Hepatocyte (in vitro differentiated cells): ENCODE measurements around the gene DHX9. TPM values are rescaled to one million over a fixed set of nuclear protein-coding genes. Genes with fewer than 3 reads are reported as not detected.

Experiments
- DNase-seq: peaks from one replicate; pipeline ENCODE4 v3.0.0-alpha.2; 2016; ENCODE audit warnings: low spot score
- H2AFZ ChIP-seq: fragments of 200-600 bp; sonication (generic); 2 replicates; pipeline ENCODE4 v1.6.0; 2016; ENCODE audit warnings: antibody characterized with exemption, mild to moderate bottlenecking
- H3K27ac ChIP-seq: fragments of 200-600 bp; sonication (generic); 2 replicates; pipeline ENCODE4 v1.5.1; 2016; ENCODE audit warnings: mild to moderate bottlenecking
- H3K27me3 ChIP-seq: fragments of 200-600 bp; sonication (generic); 2 replicates; pipeline ENCODE4 v1.6.1; 2016
- H3K36me3 ChIP-seq: fragments of 200-600 bp; sonication (generic); replicated peaks from 2 replicates; pipeline ENCODE4 v1.5.1; 2016; ENCODE audit warnings: low read depth; ENCODE audit not compliant: insufficient read depth
- H3K4me1 ChIP-seq: fragments of 200-600 bp; sonication (generic); 2 replicates; pipeline ENCODE4 v1.5.1; 2016; ENCODE audit warnings: mild to moderate bottlenecking, moderate library complexity; ENCODE audit not compliant: insufficient read depth
- H3K4me2 ChIP-seq: fragments of 200-600 bp; sonication (generic); 2 replicates; pipeline ENCODE4 v1.6.0; 2016
- H3K4me3 ChIP-seq: fragments of 200-600 bp; sonication (generic); 2 replicates; pipeline ENCODE4 v1.5.1; 2016; ENCODE audit warnings: mild to moderate bottlenecking
- H3K79me2 ChIP-seq: fragments of 200-600 bp; sonication (generic); 2 replicates; pipeline ENCODE4 v1.6.0; 2017; ENCODE audit warnings: mild to moderate bottlenecking
- H3K9me2 ChIP-seq: fragments of 200-600 bp; sonication (generic); replicated peaks from 2 replicates; pipeline ENCODE4 v1.6.0; 2017; ENCODE audit warnings: mild to moderate bottlenecking; ENCODE audit not compliant: insufficient read depth
- H3K9me3 ChIP-seq: fragments of 200-600 bp; sonication (generic); 2 replicates; pipeline ENCODE4 v1.5.1; 2016; ENCODE audit warnings: low read depth, mild to moderate bottlenecking
- H4K20me1 ChIP-seq: fragments of 200-600 bp; sonication (generic); 2 replicates; pipeline ENCODE4 v1.6.0; 2016; ENCODE audit warnings: mild to moderate bottlenecking; ENCODE audit not compliant: insufficient read depth, poor library complexity, severe bottlenecking
- EZH2 ChIP-seq: fragments of 200-600 bp; sonication (generic); IDR thresholded peaks from 2 replicates; pipeline ENCODE4 v1.6.1; 2016; ENCODE audit warnings: antibody characterized with exemption, mild to moderate bottlenecking, borderline replicate concordance
- EZH2phosphoT487 ChIP-seq: fragments of 200-600 bp; sonication (generic); IDR thresholded peaks from one replicate; pipeline ENCODE4 v1.6.1; 2018; ENCODE audit warnings: antibody characterized with exemption, mild to moderate bottlenecking, low read depth, moderate library complexity; ENCODE audit not compliant: unreplicated experiment, severe bottlenecking
- WGBS: methylation state at CpG from one replicate; pipeline ENCODE4 v1.1.6; 2016; ENCODE audit warnings: low lambda C conversion rate; ENCODE audit errors: missing lambda C conversion rate; 5-methylcytosine and 5-hydroxymethylcytosine counted together
- polyA plus RNA-seq: library from polyadenylated mRNA; unstranded; fragments of >200 nt; fragmentation: Nextera tagmentation; extraction: Ambion mirVana; gene quantifications from 2 replicates; pipeline ENCODE4 v1.2.1, GENCODE V29; 2016
- total RNA-seq: library from RNA; depleted of rRNA; stranded (reverse); fragments of >200 nt; gene quantifications from 2 replicates; pipeline ENCODE4 v1.2.3, GENCODE V29; 2014
- TF ChIP-seq, protein P1 (sequence below): fragments of 200-600 bp; sonication (generic); IDR thresholded peaks from 2 replicates; pipeline ENCODE4 v1.5.1; 2016; ENCODE audit warnings: antibody characterized with exemption, mild to moderate bottlenecking; ENCODE audit not compliant: poor library complexity

The DHX9 gene
- total and polyA plus RNA-seq, 2 experiments from 2014 or later: 70.7 to 114 TPM

DNA sequence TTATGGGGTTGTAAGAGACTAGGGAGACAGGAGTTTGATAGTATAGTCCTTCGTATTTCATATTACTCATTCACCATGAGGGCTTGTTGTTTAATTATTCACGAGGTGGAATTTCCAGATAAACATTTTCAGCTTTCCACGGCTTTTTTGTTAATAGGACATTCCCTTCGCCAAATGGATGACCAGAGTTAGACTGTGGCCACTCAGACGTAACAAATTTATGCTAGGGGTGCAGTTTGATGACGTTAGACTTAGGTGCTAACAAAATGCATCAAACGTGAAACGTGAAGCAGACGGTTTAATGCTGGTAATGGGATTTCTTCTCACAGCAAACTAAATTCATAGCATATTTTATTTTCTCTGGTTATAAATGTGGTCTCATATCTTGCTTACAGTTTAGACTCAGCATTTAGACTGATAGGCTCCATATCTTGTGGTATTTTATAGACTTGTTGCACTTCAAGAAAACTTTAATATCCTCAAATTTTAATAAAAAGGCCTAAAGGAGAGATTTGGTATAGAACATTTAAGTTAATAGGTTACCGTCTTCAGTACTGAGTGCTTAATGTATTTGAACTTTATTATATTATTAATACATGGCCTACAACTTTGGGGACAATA lies 2.3 kb downstream of the DHX9 start:
- Histone ChIP-seq H3K4me3 (peak overlapping the region; percentile 57), H3K4me2 (peak overlapping the region; percentile 90), H3K9me2 (no peaks in the 10 kb centered on the region), H4K20me1 (peaks cover 70% of the 10 kb centered on the region), H3K36me3 (no peaks in the 10 kb centered on the region), H3K79me2 (peaks cover 69% of the 10 kb centered on the region), H2AFZ (no peak overlapping the region), H3K4me1 (peaks cover 17% of the 10 kb centered on the region), H3K9me3 (no peaks in the 10 kb centered on the region), H3K27me3 (no peaks in the 10 kb centered on the region), H3K27ac (peak overlapping the region; percentile 94)
- 17% methylated on average over 10 of the region's 10 CpGs for WGBS
- peak; percentile 17 for DNase-seq
- TF ChIP-seq, protein P1, sequence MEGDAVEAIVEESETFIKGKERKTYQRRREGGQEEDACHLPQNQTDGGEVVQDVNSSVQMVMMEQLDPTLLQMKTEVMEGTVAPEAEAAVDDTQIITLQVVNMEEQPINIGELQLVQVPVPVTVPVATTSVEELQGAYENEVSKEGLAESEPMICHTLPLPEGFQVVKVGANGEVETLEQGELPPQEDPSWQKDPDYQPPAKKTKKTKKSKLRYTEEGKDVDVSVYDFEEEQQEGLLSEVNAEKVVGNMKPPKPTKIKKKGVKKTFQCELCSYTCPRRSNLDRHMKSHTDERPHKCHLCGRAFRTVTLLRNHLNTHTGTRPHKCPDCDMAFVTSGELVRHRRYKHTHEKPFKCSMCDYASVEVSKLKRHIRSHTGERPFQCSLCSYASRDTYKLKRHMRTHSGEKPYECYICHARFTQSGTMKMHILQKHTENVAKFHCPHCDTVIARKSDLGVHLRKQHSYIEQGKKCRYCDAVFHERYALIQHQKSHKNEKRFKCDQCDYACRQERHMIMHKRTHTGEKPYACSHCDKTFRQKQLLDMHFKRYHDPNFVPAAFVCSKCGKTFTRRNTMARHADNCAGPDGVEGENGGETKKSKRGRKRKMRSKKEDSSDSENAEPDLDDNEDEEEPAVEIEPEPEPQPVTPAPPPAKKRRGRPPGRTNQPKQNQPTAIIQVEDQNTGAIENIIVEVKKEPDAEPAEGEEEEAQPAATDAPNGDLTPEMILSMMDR: no peak
- TF ChIP-seq EZH2: no peak
- TF ChIP-seq EZH2phosphoT487: no peak

DNA sequence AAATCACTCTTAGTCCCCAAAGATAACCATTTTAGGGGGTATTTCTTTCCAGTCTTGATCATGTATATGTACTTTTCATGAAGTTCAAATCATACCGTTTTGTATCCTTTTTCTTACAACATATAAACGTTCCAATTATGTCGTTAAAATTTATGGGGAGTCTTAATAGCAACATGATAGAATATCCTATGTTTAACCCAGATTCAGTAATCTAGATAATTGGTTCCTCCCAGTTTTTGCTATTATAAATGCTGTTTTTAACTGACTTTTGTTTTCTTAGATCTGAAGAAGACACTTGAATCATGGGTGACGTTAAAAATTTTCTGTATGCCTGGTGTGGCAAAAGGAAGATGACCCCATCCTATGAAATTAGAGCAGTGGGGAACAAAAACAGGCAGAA lies 3.1 kb downstream of the DHX9 start:
- no peak overlapping the region for H2AFZ ChIP-seq
- TF ChIP-seq EZH2phosphoT487 (no peak), EZH2 (no peak)
- TF ChIP-seq, protein P1: no peak
- DNase-seq: no peak
- H3K4me2 ChIP-seq: peak overlapping the region; percentile 90
- H3K36me3 ChIP-seq: no peaks in the 10 kb centered on the region
- H3K27me3 ChIP-seq: no peaks in the 10 kb centered on the region
- H3K9me3 ChIP-seq: no peaks in the 10 kb centered on the region
- 44% methylated on average over 4 of the region's 4 CpGs for WGBS
- no peak overlapping the region for H3K4me3 ChIP-seq
- peaks cover 78% of the 10 kb centered on the region for H4K20me1 ChIP-seq
- peaks cover 17% of the 10 kb centered on the region for H3K4me1 ChIP-seq
- peaks cover 77% of the 10 kb centered on the region for H3K79me2 ChIP-seq
- H3K9me2 ChIP-seq: no peaks in the 10 kb centered on the region
- H3K27ac ChIP-seq: peak overlapping the region; percentile 2

DNA sequence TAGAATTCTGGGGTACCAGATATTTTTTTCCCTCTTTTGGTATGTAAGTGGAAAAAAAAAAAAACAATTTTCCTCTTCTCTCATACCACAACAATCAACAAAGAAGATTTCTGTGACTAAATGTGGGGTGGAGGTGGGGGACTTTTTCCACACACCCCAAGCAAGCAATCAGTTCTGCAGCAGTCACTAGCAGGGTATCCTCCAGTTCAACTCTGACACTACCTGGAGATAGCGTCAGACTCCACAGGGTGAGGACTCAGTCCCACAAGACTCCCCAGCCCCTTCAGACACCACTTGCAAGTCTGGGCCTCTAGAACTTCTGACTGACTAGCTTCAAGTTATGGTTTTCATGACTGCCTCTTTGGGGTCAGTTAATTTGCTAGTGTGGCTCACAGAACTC lies 6.2 kb downstream of the DHX9 start:
- DNase-seq: no peak
- H3K4me2 ChIP-seq: no peak overlapping the region
- H3K4me1 ChIP-seq: peaks cover 17% of the 10 kb centered on the region
- H3K36me3 ChIP-seq: no peaks in the 10 kb centered on the region
- H3K27ac ChIP-seq: no peak overlapping the region
- TF ChIP-seq EZH2phosphoT487 (no peak), EZH2 (no peak)
- TF ChIP-seq, protein P1: no peak
- WGBS: 91% methylated on average over 1 of the region's 1 CpG
- H3K79me2 ChIP-seq: peaks cover 100% of the 10 kb centered on the region
- H3K4me3 ChIP-seq: no peak overlapping the region
- H4K20me1 ChIP-seq: peaks cover 98% of the 10 kb centered on the region
- no peaks in the 10 kb centered on the region for H3K9me2 ChIP-seq
- H2AFZ ChIP-seq: no peak overlapping the region
- no peaks in the 10 kb centered on the region for H3K9me3 ChIP-seq
- H3K27me3 ChIP-seq: no peaks in the 10 kb centered on the region
